GM19328 (cell line): Measurements from ENCODE around the gene OTOG.

Experiments
- ATAC-seq: cut with Tn5 transposase; IDR thresholded peaks from one replicate; pipeline ENCODE4 v1.9.1; 2021; ENCODE audit warnings: mild to moderate bottlenecking, moderate library complexity; ENCODE audit not compliant: unreplicated experiment

OTOG gene

DNA sequence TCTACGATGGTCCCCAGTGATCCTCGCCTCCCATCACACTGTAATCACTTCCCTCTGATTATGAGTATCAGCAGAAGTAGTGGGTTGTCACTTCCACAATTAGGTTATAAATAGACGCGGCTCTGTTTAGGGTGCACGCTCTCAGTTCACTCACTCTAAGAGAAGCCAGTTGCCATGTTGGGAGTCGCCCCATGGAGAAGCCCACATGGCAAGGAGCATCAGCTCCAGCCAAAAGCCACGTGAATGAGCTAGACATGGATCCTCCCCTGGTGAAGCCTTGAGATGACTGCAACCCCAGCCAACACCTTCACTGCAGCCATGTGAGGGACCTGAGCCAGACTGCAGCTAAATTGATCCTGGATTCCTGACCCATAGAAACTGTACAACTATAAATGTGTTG, 145.9 kb downstream of the OTOG start:
- ATAC-seq: no peak

DNA sequence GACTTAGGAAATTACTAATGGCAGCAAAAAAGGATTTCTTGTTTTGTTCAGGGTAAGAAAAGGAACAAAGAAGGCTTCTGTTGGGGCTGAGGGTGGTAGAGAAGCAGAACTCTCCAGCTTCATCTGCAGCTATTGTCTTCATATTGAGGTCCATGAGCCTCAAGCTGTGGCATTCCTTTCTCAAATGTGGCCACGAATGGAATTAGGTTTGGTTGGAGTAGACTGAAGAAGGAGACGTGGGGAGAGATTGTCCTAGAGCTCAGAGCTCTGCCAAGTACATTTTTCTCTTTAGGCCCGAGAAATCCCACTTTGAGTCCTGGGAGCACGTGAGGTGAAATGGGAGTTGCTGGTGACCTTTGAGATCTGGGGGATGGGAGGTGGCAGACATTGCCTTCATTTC, 146.5 kb downstream of the OTOG start:
- no peak for ATAC-seq

DNA sequence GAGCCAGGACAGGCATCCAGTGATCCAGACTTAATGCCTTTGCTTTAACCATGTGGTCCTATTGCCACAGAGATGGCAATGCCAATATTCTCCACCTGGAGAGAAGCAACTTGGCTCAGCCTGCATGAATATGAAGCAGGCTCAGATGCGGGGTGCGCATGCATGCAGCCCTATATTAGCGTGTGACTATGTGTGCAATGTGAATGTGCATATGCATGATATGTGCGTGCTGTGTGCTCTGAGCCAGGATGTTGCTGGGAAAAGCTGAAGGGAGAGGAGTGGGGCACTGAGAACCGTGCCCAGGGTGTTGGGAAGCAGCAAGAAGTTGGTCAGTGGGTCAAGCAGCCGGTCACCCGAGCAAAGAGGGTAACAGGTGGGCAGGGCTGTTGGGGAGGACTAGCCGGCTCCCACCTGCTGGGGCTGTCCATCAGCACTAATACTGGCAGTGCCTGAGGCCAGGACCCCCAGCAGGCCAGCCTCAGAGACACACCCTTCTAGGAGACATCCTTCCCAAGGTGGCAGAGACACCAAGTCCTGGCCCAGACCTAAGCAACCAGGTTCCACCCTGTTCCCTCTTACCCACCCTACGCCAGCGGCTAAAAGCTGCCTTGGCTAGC, 147.5 kb downstream of the OTOG start:
- ATAC-seq: no peak

DNA sequence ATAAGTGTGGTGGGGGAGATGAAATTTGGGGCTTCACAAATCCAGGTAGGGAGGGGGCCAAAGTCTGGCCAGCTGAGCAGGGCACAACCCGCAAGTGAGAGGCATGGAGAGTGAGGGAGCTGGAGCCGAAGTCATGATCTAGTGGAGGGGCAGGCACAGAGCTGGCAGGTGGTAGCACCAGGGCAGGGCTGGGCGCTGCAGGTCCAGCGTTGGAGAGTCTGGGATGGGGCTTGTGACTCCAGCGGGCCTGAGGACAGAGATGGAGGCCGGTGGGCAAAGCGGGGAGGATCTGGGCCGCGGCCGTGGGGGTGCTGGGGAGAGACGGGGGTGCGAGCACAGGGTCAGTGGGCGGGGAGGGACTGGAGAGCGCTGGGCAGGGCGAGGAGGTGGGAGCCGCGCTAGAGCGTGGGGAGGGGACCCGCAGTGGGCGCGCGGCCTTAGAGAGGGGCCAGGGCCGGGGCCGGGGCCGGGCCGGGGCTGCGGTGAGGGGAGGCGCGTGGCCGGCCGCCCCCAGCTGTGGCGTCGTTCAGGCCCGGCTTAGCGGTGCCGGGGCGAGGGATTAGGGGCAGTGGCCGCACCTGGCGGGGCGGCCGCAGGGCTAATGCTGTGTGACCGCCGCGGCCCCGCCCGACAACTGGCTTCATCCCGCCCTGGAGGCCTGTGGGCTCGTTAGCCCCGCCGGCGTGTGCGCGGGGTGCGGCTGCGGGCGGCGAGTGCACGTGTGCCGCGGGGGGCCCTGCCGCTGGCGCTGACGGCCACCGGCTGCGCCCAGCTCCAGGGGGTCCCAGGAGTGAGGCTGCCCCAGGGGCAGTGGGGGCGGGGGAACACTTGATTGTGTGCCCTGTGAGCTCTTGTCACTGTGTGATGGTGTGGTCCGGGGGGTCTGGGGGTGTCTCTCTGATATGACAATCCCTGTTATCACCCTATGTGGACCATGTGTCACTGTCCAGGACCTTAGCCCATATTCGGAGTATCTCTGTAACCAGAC, 148.7 kb downstream of the OTOG start:
- ATAC-seq: no peak

DNA sequence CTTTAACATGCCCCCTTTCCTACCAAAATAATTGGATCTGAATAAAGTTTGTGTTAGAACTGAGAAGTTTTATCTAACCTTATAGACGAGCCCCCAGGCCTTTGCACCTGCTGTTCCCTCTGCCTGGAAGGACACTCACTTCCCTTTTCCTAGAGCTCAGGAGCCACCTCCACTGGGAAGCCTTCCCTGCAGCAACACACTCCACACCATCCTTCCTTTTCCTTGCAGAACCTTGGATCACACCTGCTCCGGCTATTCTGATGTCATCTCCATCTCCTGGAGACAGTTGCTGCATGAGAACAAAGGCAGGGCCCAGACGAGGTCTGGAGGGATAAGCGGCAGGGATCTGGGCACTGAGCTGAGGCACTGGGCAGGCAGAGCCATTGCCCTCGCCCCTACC, 149.7 kb downstream of the OTOG start:
- ATAC-seq: no peak
